Tibial artery (tissue), 4 donors: ENCODE measurements around the gene TSEN15.
A peak's percentile ranks its signal among the peaks of the same experiment; 100 is the strongest.

Experiments
- DNase-seq, 2 donors: peaks; one replicate each; pipeline ENCODE4 v3.0.0-alpha.2; 2019
- H3K27ac ChIP-seq, 2 donors: fragments of 200-600 bp; sonication (generic) in 1 of 2; 1 replicate in 1 of 2; 2 replicates in 1 of 2; pipeline ENCODE4 v1.5.1; 2018 to 2019; ENCODE audit warnings: mild to moderate bottlenecking in 1 of 2
- H3K27me3 ChIP-seq, 2 donors: fragments of 200-600 bp; sonication (generic) in 1 of 2; one replicate each; pipeline versions ENCODE4 v1.5.1 to v1.6.0; 2016 to 2019
- H3K36me3 ChIP-seq, 3 donors: fragments of 200-600 bp; sonication (generic) in 2 of 3; one replicate each; pipeline ENCODE4 v1.5.1; 2016 to 2019; ENCODE audit warnings: mild to moderate bottlenecking in 2 of 3
- H3K4me1 ChIP-seq, 4 donors: fragments of 200-600 bp; sonication (generic) in 2 of 4; 1 replicate in 3 of 4; 2 replicates in 1 of 4; pipeline ENCODE4 v1.5.1; 2016 to 2019
- H3K4me3 ChIP-seq, 2 donors: fragments of 200-600 bp; sonication (generic) in 1 of 2; 1 replicate in 1 of 2; 2 replicates in 1 of 2; pipeline ENCODE4 v1.5.1; 2018 to 2019; ENCODE audit warnings: mild to moderate bottlenecking in 2 of 2
- H3K9me3 ChIP-seq, 3 donors: fragments of 200-600 bp; sonication (generic) in 1 of 3; one replicate each; pipeline ENCODE4 v1.5.1; 2016 to 2019
- CTCF ChIP-seq, 2 experiments: fragments of 200-600 bp in 1 of 2; fragments of 450-650 bp in 1 of 2; IDR thresholded peaks; one replicate each; pipeline ENCODE4 v1.5.1; 2017 to 2019; ENCODE audit warnings: antibody characterized with exemption in 2 of 2, mild to moderate bottlenecking in 1 of 2, moderate library complexity in 1 of 2
- intact Hi-C: fragments of 100-400 bp; cut with DNase I; formaldehyde crosslinking; loops from one replicate; pipeline ENCODE4 v1.15.0; 2023; ENCODE audit warnings: low total_unique reads

The TSEN15 gene

GRCh38 chr1:184019506-184019905 lies 32.0 kb upstream of the TSEN15 start:
- H3K4me3 ChIP-seq, result no peak overlapping the region
- no peak for TF ChIP-seq CTCF (IDR thresholded peaks at IDR 0.05)
- DNase-seq, result no peak

GRCh38 chr1:184020328-184020727 lies 31.2 kb upstream of the TSEN15 start:
- H3K27me3 ChIP-seq, result no peaks in the 10 kb centered on the region
- intact Hi-C loops, result no loop called here
- DNase-seq, result no peak
- H3K36me3 ChIP-seq, result no peaks in the 10 kb centered on the region
- TF ChIP-seq CTCF (IDR thresholded peaks at IDR 0.05), result no peak
- H3K4me3 ChIP-seq, result no peak overlapping the region
- H3K27ac ChIP-seq, result no peak overlapping the region
- H3K9me3 ChIP-seq, result no peaks in the 10 kb centered on the region
- H3K4me1 ChIP-seq, result no peaks in the 10 kb centered on the region

More at GRCh38 chr1:184019506-184019905, 32.0 kb upstream of the TSEN15 start:
- Histone ChIP-seq H3K36me3 (no peaks in the 10 kb centered on the region), H3K27me3 (no peaks in the 10 kb centered on the region), H3K4me1 (no peaks in the 10 kb centered on the region), H3K27ac (no peak overlapping the region), H3K9me3 (no peaks in the 10 kb centered on the region)
- intact Hi-C loops, result no loop called here

GRCh38 chr1:184020855-184021254 lies 30.7 kb upstream of the TSEN15 start:
- no peak overlapping the region for H3K4me3 ChIP-seq
- no peaks in the 10 kb centered on the region for H3K9me3 ChIP-seq
- TF ChIP-seq CTCF (IDR thresholded peaks at IDR 0.05), result no peak
- no peaks in the 10 kb centered on the region for H3K27me3 ChIP-seq
- no peaks in the 10 kb centered on the region for H3K4me1 ChIP-seq
- no peaks in the 10 kb centered on the region for H3K36me3 ChIP-seq
- DNase-seq, result no peak
- intact Hi-C loops, result no loop called here
- no peak overlapping the region for H3K27ac ChIP-seq

- Histone ChIP-seq H3K27me3 (no peaks in the 10 kb centered on the region), H3K4me3 (no peak overlapping the region), H3K4me1 (no peaks in the 10 kb centered on the region), H3K27ac (peak overlapping the region in 1 of 2 donors; percentile 6), H3K36me3 (no peaks in the 10 kb centered on the region), H3K9me3 (no peaks in the 10 kb centered on the region)
- DNase-seq, result no peak
- intact Hi-C loops, result no loop called here
- TF ChIP-seq CTCF (IDR thresholded peaks at IDR 0.05), result no peak
Measured at GRCh38 chr1:184021728-184022127, 29.8 kb upstream of the TSEN15 start.

- Histone ChIP-seq H3K27ac (no peak overlapping the region), H3K9me3 (no peaks in the 10 kb centered on the region), H3K4me1 (no peaks in the 10 kb centered on the region), H3K27me3 (no peaks in the 10 kb centered on the region), H3K36me3 (no peaks in the 10 kb centered on the region), H3K4me3 (no peak overlapping the region)
- DNase-seq, result no peak
- intact Hi-C loops, result no loop called here
- no peak for TF ChIP-seq CTCF (IDR thresholded peaks at IDR 0.05)
Measured at GRCh38 chr1:184022668-184023067, 28.9 kb upstream of the TSEN15 start.

- no peaks in the 10 kb centered on the region for H3K27me3 ChIP-seq
- H3K9me3 ChIP-seq, result no peaks in the 10 kb centered on the region
- no peak overlapping the region for H3K27ac ChIP-seq
- no peaks in the 10 kb centered on the region for H3K36me3 ChIP-seq
- no peak for TF ChIP-seq CTCF (IDR thresholded peaks at IDR 0.05)
- H3K4me1 ChIP-seq, result no peaks in the 10 kb centered on the region
- intact Hi-C loops, result no loop called here
- no peak overlapping the region for H3K4me3 ChIP-seq
- no peak for DNase-seq
Measured at GRCh38 chr1:184023171-184023570, 28.4 kb upstream of the TSEN15 start.
